Measurements from ENCODE around the gene RNF19B. TPM values are rescaled to one million over a fixed set of nuclear protein-coding genes. Genes with fewer than 3 reads are reported as not detected.
"Not testable (repeated sequence)": the region's sequence is repeated elsewhere in the genome, so short reads cannot be mapped to it uniquely, and the experiment has no call there.

Gene RNF19B
- polyA plus RNA-seq, 2 of the 4 experiments (the other 2 are of a cell fraction), result 9.9 to 22.6 TPM

- no peak for TF ChIP-seq KDM1A (IDR thresholded peaks at IDR 0.05; ENCODE audit: low read depth)
- no peak for TF ChIP-seq FOSL2 (IDR thresholded peaks at IDR 0.05)
- TF ChIP-seq FOSL2 (CRISPR knock-in tag; IDR thresholded peaks at IDR 0.05), result no peak
- TF ChIP-seq, protein P1, sequence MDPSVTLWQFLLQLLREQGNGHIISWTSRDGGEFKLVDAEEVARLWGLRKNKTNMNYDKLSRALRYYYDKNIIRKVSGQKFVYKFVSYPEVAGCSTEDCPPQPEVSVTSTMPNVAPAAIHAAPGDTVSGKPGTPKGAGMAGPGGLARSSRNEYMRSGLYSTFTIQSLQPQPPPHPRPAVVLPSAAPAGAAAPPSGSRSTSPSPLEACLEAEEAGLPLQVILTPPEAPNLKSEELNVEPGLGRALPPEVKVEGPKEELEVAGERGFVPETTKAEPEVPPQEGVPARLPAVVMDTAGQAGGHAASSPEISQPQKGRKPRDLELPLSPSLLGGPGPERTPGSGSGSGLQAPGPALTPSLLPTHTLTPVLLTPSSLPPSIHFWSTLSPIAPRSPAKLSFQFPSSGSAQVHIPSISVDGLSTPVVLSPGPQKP (IDR thresholded peaks at IDR 0.05; ENCODE audit: low read depth, low read length), result no peak
- TF ChIP-seq NPAS2 (CRISPR knock-in tag; IDR thresholded peaks at IDR 0.05; ENCODE audit: borderline replicate concordance), result no peak
- no peak for TF ChIP-seq ESRRA (IDR thresholded peaks at IDR 0.05; ENCODE audit: borderline replicate concordance, low read length)
- no peak for TF ChIP-seq RCOR1 (IDR thresholded peaks at IDR 0.05; ENCODE audit: low read depth, low read length)
- no peak for TF ChIP-seq HEYL (CRISPR knock-in tag; IDR thresholded peaks at IDR 0.05)
- no peak for TF ChIP-seq RNF2 (IDR thresholded peaks at IDR 0.05; ENCODE audit: borderline replicate concordance, low read depth)
- no peak for TF ChIP-seq BHLHE40 (IDR thresholded peaks at IDR 0.05; ENCODE audit: low read depth, low read length)
- TF ChIP-seq CBX8 (IDR thresholded peaks at IDR 0.05), result no peak
- no peak for TF ChIP-seq JUNB (IDR thresholded peaks at IDR 0.05)
- TF ChIP-seq, protein P2, sequence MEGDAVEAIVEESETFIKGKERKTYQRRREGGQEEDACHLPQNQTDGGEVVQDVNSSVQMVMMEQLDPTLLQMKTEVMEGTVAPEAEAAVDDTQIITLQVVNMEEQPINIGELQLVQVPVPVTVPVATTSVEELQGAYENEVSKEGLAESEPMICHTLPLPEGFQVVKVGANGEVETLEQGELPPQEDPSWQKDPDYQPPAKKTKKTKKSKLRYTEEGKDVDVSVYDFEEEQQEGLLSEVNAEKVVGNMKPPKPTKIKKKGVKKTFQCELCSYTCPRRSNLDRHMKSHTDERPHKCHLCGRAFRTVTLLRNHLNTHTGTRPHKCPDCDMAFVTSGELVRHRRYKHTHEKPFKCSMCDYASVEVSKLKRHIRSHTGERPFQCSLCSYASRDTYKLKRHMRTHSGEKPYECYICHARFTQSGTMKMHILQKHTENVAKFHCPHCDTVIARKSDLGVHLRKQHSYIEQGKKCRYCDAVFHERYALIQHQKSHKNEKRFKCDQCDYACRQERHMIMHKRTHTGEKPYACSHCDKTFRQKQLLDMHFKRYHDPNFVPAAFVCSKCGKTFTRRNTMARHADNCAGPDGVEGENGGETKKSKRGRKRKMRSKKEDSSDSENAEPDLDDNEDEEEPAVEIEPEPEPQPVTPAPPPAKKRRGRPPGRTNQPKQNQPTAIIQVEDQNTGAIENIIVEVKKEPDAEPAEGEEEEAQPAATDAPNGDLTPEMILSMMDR (IDR thresholded peaks at IDR 0.05), result no peak
- TF ChIP-seq GATA3 (IDR thresholded peaks at IDR 0.05; ENCODE audit: borderline replicate concordance), result no peak
- TF ChIP-seq HES2 (IDR thresholded peaks at IDR 0.05), result no peak
- TF ChIP-seq NFE2L2 (conservative IDR thresholded peaks at IDR 0.05; ENCODE audit: low read length), result no peak
- no peak for TF ChIP-seq MAX (IDR thresholded peaks at IDR 0.05)
- WGBS (ENCODE audit: missing lambda C conversion rate), result 36% methylated on average over 4 of the region's 4 CpGs
- H3K4me3 ChIP-seq, result no peak overlapping the region
- no peak for ATAC-seq
- no peaks in the 10 kb centered on the region for H3K9me3 ChIP-seq
- CTCF ChIA-PET, result interaction anchor here (0.5 to 3.7 kb wide), 4 partner anchors 14 to 148 kb away, joined by 3 to 15 read pairs (median 4); no protein-coding TSS in a partner anchor
- DNase-seq (ENCODE audit: low read depth in 1 of 2, low spot score in 1 of 2), result no peak
- peaks cover 19% of the 10 kb centered on the region for H3K4me1 ChIP-seq
- no peak overlapping the region for H3K27ac ChIP-seq
- 0 out of 3 replicates have a peak overlapping the region, but pooled peaks have one; percentile 30 for H3K4me2 ChIP-seq
- POLR2A ChIA-PET, result no interaction called here
- no peak for FAIRE-seq
Measured at GRCh38 chr1:32907435-32907834, 57.2 kb downstream of the RNF19B start.

DNA sequence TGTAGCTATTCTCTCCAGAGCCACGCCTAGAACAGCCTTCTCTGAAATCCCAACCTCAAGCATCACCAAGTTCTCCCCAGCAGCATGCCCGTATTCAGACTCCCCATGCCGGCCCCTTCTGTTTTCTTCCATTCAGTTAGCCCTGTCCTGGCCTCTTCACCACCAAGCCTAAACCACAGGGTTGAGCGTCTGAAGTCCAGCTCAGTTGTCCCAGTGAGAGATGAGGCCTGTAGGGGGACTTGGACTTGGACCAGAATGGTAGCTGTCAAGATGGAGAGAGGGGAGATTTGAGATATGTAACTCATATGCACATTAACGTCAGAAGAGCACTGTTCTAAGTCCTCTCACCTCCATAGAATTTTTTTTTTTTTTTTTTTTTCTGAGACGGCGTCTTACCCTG is 58.0 kb downstream of the RNF19B start:
- WGBS (ENCODE audit: missing lambda C conversion rate), result 95% methylated on average over 6 of the region's 7 CpGs
- CTCF ChIA-PET, result interaction anchor here (0.7 to 3.7 kb wide), 5 partner anchors 9 to 57 kb away, joined by 3 to 15 read pairs (median 5); no protein-coding TSS in a partner anchor

DNA sequence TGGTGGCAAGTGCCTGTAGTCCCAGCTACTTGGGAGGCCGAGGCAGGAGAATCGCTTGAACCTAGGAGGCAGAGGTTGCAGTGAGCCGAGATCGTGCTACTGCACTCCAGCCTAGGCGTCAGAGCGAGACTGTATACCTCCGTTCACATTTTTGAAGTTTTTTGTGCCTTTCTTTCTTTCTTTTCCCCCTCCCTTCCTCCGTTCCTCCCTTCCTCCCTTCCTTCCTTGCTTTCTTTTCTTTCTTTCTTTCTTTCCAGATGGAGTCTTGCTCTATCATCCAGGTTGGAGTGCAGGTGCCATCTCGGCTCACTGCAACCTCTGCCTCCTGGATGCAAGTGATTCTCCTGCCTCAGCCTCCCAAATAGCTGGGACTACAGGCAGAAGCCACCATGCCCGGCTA is 59.0 kb downstream of the RNF19B start:
- 84% methylated on average over 10 of the region's 10 CpGs for WGBS (ENCODE audit: missing lambda C conversion rate)
- FAIRE-seq, POLR2A ChIA-PET: not testable (repeated sequence)

More for the DNA sequence above, 58.0 kb downstream of the RNF19B start:
- POLR2A ChIA-PET, result no interaction called here
- TF ChIP-seq KDM1A (IDR thresholded peaks at IDR 0.05; ENCODE audit: low read depth) (no peak), CBX8 (IDR thresholded peaks at IDR 0.05) (no peak), ZC3H11A (IDR thresholded peaks at IDR 0.05) (no peak), ZNF302 (CRISPR knock-in tag; IDR thresholded peaks at IDR 0.05) (no peak), ZSCAN20 (CRISPR knock-in tag; IDR thresholded peaks at IDR 0.05) (no peak), MAX (IDR thresholded peaks at IDR 0.05) (no peak), SREBF2 (IDR thresholded peaks at IDR 0.05) (no peak), RARB (CRISPR knock-in tag; IDR thresholded peaks at IDR 0.05) (no peak), MYC (IDR thresholded peaks at IDR 0.05; ENCODE audit: borderline replicate concordance, low read length) (no peak), FOXS1 (CRISPR knock-in tag; IDR thresholded peaks at IDR 0.05) (no peak), NPAS2 (CRISPR knock-in tag; IDR thresholded peaks at IDR 0.05; ENCODE audit: borderline replicate concordance) (no peak), POLR2A (IDR thresholded peaks at IDR 0.05; ENCODE audit: low read length) (no peak), TFCP2L1 (CRISPR knock-in tag; IDR thresholded peaks at IDR 0.05) (no peak), ESRRA (IDR thresholded peaks at IDR 0.05; ENCODE audit: borderline replicate concordance, low read length) (no peak), GATA3 (IDR thresholded peaks at IDR 0.05; ENCODE audit: borderline replicate concordance) (no peak)
- TF ChIP-seq, protein P3, sequence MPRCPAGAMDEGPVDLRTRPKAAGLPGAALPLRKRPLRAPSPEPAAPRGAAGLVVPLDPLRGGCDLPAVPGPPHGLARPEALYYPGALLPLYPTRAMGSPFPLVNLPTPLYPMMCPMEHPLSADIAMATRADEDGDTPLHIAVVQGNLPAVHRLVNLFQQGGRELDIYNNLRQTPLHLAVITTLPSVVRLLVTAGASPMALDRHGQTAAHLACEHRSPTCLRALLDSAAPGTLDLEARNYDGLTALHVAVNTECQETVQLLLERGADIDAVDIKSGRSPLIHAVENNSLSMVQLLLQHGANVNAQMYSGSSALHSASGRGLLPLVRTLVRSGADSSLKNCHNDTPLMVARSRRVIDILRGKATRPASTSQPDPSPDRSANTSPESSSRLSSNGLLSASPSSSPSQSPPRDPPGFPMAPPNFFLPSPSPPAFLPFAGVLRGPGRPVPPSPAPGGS (IDR thresholded peaks at IDR 0.05), result no peak
- no peak overlapping the region for H3K4me3 ChIP-seq
- no peak for FAIRE-seq
- no peak overlapping the region for H3K27ac ChIP-seq
- peaks cover 18% of the 10 kb centered on the region for H3K4me1 ChIP-seq
- no peak for ATAC-seq
- no peaks in the 10 kb centered on the region for H3K9me3 ChIP-seq
- H3K4me2 ChIP-seq, result no peak overlapping the region
- DNase-seq (ENCODE audit: low read depth in 1 of 2, low spot score in 1 of 2), result no peak

More for the DNA sequence above, 59.0 kb downstream of the RNF19B start:
- CTCF ChIA-PET, result interaction anchor here (1.5 to 3.7 kb wide), 5 partner anchors 8 to 505 kb away, joined by 3 to 15 read pairs (median 5); partner anchors contain the start of gene HPCA
- H3K4me3 ChIP-seq; H3K27ac ChIP-seq; ATAC-seq; H3K4me2 ChIP-seq; H3K9me3 ChIP-seq; DNase-seq (ENCODE audit: low read depth in 1 of 2, low spot score in 1 of 2): not testable (repeated sequence)
- H3K4me1 ChIP-seq, result peaks cover 18% of the 10 kb centered on the region
